HG02840 (cell line): ENCODE data around the gene MRGPRX1.
"Not testable (repeated sequence)": the region's sequence is repeated elsewhere in the genome, so short reads cannot be mapped to it uniquely, and the experiment has no call there.

ENCODE experiments used
- ATAC-seq: cut with Tn5 transposase; IDR thresholded peaks from one replicate; pipeline ENCODE4 v1.9.1; 2021; ENCODE audit warnings: mild to moderate bottlenecking, moderate library complexity, moderate number of reproducible peaks; ENCODE audit not compliant: unreplicated experiment, low FRiP score

MRGPRX1 gene

DNA sequence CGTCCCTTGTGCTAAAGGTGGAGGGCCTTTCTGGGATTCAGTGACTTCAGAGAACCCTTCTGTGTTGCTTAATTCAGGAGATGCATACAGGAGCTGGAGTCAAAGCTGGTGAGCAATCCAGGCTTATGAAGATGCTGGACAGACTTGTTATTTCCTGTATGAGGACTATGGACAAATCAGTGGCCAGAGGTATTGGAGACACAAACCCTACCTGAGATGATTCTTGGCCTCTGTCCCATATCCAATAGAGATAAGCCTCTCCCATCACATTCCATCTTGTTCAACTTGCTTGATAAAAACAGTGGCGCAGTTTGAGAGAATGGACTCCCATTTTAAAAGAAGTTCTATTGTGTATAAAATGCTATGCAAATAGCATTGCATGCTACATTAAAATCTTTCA is at the start of gene MRGPRX1:
TSS of gene MRGPRX1 (minus strand) at position 101 of the 400 bp plus-strand sequence. CDS start 4,630 bp downstream, outside the sequence.
- no peak for ATAC-seq

DNA sequence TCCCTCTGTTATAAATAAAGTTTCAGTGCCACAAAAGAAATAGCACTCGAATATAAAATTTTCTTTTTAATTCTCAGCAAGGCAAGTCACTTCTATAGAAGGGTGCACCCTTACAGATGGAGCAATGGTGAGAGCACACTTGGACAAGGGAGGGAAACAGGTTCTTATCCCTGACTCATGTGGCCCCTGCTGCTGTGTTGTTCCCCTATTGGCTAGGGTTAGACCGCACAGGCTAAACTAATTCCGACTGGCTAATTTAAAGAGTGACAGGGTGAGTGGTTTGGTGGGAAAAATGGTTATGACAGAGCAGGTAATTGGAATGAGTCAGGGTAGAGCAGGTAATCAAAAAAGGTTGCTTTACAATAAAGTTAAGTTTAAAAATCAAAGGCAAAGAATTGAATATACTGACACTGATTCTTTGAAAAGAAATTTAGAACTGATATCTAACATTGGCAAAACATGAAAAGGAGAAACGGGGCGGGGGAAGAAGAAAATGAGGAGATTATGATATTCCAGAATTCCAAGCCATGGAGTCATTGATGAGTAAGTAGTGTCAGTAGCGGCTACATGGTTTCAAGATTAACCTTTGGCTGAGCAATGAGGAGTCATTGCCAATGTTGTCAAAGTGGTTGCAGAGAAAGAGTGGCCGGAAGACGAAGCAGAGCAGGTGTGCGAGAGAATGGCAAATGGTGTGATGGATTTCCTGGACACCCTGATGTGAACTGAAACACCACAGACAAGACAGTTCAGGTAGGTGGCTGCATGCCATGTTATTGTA is 48.4 kb upstream of the MRGPRX1 start:
- no peak for ATAC-seq

DNA sequence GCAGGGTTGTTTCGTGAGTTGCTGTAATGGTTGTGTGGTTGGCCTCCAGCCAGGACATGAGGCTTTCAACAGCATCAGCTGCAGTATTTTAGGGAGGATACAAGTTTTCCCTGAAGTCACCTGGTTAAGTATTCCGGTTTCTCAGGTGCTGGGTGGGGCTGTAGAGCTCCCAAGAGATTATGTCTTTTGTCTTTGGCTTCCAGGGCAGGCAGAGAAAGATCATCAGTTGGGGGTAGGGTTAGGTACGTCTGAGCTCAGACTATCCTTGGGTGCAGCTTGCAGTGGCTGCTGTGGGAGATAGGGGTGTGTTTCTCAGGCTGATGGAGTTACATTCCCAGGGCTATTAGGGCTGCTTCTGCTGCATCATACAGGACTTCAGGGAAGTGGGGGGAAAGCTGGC is 47.5 kb upstream of the MRGPRX1 start:
- ATAC-seq: no peak

DNA sequence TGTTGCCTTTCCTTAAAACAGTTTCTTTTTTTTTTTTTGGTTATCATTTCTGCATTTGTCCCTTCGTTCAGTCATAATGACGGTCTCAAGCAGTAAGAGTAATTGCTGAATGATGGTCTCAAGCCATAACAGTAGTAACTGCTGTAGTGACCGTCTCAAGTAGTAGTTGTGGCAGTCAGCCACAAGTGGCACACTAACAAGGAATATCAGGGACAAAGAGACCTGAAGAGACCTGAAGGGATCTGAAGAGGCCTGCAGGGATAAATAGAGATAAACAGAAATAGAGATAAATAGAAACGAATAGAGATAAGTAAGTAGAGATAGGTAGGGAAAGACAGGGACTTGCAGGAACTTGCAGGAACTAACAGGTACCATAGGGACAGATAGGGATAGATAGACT is 42.7 kb upstream of the MRGPRX1 start:
- no peak for ATAC-seq

DNA sequence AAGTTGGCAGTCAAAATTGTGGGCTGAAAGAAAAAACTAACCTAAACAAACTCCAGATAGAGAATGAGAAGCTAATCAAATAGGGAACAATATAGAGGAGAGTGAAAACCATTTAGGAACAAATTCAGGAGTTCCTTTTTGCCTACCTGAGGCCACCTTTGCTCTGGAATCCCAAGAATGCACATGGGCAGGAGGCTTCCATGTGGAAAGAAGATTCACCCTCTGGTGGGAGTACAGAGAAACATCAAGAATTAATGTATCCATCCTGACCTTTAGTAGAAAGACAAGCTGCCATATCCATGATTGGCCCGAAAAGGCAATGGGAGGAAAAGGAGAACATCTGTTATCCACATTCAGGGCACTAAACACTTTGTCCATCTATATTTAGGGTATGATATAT is 35.0 kb upstream of the MRGPRX1 start:
- no peak for ATAC-seq

DNA sequence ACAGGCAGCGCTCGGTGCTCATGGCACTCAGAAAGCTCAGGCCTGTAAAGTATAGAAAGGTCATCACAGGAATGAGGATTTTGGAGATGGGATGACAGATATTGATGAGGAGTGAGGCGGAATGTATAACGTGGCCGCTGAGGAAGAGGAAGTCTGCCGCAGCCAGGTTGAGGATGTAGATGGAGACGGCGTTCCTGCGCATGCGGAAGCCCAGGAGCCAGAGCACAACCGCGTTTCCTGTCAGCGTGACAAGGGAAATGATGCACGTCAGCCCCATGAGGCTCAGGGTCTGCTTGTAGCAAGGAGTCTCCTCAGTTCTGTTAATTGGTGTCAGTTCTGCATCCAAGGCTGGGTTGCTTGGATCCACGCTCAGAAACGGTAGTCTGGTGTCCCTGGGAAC is 33.1 kb upstream of the MRGPRX1 start:
- no peak for ATAC-seq

DNA sequence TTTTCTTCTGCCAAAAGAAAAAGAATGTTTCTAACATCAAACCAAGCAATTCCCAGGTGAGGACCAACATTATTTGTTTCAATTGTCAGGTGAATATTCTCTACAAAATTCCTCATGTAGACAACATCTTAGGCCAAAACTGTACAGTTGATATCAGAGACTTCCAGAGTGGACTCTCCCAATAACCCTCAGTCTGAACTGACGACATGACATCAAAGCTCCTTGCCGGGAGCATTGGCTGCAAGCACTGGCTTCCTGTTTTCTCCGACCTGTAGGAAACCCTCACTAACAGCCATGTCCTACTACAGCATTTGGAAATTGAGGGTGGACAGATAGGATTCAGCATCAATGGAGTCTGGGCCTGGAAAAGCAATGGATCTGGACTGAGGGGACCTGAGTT is 30.5 kb upstream of the MRGPRX1 start:
- ATAC-seq: no peak

DNA sequence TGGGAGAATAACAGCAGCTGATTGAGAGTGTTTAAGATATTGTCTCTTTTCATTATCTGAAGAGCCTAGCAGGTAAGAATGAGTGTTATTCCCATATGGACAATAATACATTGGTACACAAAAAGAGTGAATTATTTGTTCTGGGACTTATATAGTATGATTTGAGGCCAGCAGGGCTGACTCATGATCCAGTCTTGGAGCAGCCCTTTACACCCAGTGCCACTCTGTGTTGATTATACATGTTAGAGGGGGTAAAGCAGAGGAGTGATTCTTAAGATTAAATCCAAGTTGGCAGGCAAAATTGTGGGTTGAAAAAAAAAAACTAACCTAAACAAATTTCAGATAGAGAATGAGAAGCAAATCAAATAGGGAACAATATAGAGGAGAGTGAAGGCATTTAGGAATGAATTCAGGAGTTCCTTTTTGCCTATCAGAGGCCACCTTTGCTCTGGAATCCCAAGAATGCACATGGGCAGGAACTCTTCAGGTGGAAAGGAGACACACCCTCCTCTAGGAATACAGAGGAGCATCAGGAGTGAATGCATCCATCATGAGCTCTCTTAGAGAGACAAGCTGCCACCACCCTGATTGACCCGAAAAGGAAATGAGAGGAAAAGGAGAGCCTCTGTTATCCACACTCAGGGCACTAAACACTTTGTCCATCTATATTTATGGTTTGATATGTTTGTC is 19.2 kb upstream of the MRGPRX1 start:
- no peak for ATAC-seq

DNA sequence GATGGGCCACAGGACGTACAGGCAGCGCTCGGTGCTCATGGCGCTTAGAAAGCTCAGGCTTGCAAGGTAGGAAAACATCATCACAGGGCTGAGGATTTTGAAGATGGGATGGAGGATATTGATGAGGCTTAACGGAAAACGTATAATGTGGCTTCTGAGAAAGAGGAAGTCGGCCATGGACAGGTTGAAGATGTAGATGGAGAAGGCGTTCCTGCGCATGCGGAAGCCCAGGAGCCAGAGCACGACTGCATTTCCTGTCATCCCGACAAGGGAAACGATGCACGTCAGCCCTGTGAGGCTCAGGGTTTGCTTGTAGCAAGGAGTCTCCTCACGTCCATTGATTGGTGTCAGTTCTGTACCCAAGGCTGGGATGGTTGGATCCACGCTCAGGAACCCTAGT is 17.4 kb upstream of the MRGPRX1 start:
- no peak for ATAC-seq

DNA sequence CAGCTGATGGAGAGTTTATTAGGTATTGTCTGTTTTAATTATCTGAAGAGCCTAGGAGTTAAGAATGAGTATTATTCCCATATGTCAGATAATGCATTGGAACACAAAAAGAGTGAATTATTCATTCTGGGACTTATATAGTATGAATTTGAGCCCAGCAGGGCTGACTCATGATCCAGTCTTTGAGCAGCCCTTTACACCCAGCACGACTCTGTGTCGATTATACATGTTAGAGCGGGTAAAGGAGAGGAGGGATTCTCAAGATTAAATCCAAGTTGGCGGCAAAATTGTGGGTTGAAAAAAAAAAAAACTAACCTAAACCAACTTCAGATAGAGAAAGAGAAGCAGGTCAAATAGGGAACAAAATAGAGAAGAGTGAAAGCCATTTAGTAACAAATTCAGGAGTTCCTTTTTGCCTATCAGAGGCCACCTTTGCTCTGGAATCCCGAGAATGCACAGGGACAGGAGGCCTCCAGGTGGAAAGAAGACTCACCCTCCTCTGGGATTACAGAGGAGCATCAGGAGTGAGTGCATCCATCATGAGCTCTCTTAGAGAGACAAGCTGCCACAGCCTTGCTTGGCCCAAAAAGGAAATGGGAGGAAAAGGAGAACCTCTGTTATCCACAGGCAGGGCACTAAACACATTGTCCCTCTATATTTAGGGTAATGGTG is 3.1 kb downstream of the MRGPRX1 start:
- ATAC-seq: no peak

DNA sequence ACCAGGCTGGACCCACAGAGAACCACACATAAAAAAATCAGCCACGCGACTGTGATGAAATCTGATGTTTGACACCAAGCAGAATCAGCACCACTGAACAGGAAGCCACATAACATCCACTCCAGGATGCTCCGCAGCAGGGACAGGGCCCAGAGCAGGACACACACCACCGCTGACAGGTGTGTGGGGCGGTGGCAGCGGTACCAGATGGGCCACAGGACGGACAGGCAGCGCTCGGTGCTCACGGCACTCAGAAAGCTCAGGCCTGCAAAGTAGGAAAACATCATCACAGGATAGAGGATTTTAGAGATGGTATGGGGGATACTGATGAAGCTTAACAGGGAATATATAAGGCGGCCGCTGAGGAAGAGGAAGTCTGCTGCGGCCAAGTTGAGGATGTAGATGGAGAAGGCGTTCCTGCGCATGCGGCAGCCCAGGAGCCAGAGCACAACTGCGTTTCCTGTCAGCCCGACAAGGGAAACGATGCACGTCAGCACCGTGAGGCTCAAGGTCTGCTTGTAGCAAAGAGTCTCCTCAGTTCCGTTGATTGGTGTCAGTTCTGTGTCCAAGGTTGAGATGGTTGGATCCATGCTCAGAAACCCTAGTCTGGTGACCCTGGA is 4.9 kb downstream of the MRGPRX1 start:
- no peak for ATAC-seq

DNA sequence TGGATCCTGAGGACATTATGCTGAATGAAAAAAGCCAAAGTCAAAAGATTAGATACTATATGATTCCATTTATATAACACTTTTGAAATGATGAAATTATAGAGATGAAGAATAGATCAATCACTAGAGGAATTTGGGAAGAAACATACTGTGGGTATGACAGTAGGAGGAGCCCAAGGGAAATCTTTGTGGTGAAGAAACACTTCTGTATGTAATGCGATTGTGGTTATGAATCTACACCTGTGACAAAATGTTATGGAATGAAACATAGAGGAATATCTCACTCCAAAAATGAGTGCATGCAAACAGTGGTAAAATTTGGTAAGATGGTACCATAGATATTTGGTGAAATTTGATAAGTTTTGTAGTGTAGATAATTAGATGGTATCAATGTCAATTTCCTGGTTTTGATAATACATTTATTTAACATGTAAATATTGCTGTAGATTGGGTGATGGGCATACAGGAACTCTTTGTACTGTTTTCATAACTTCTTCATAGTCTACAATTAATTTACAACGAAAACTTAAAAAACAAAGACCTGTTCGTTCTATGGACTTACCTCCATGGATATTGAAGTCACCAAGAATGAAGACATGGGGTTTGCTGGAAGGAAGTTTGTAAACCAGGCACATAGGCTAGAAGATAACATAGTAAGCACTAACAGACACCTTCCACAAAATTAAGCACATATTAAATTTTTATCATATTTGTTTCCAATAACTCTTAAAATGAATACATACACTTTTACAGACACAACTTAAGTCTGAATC is 11.5 kb downstream of the MRGPRX1 start:
- ATAC-seq: no peak

DNA sequence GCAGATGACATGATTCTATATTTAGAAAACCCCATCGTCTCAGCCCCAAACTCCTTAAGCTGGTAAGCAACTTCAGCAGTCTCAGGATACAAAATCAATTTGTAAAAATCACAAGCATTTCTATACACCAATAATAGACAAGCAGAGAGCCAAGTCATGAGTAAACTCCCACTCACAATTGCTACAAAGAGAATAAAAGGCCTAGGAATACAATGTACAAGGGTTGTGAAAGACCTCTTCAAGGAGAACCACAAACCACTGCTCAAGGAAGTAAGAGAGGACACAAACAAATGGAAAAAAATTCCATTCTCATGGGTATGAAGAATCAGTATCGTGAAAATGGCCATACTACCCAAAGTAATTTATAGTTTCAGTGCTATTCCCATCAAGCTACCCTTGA is 13.8 kb downstream of the MRGPRX1 start:
- not testable (repeated sequence) for ATAC-seq

DNA sequence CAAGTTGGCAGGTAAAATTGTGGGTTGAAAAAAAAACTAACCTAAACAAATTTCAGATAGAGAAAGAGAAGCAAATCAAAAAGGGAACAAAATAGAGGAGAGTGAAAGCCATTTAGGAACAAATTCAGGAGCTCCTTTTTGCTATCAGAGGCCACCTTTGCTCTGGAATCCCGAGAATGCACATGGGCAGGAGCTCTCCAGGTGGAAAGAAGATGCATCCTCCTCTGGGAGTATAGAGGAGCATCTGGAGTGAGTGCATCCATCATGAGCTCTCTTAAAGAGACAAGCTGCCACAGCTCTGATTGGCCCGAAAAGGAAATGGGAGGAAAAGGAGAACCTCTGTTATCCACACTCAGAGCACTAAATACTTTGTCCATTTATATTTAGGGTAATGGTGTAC is 26.3 kb downstream of the MRGPRX1 start:
- ATAC-seq: no peak

DNA sequence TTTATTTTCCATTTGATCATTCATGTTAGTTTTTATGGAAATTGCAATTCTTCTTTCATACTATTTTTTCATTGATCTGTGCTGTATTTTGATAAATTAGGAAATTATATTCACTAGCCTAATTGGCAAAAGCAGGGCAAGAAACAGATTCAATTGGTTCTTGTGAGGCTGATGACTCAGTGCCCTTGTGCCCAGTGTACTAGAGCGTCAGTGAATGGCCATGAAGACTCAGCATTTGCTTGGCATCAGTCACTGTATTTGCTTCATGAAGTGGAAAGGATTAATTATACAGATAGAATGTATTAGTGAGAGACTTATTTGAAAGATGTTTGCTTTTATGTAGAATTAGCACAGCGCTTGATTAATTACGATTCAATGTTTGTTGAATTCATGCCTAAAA is 31.8 kb downstream of the MRGPRX1 start:
- no peak for ATAC-seq

DNA sequence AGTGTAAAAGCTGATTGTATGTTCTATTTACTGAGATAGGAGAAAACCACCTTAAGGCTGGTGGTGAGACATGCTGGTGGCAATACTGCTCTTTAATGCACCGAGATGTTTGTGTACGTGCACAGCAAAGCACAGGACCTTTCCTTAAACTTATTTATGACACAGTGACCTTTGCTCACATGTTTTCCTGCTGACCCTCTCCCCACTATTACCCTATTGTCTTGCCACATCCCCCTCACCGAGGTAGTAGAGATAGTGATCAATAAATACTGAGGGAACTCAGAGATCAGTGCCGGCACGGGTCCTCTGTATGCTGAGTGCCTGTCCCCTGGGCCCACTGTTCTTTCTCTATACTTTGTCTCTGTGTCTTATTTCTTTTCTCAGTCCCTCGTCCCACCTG is 38.6 kb downstream of the MRGPRX1 start:
- not testable (repeated sequence) for ATAC-seq

DNA sequence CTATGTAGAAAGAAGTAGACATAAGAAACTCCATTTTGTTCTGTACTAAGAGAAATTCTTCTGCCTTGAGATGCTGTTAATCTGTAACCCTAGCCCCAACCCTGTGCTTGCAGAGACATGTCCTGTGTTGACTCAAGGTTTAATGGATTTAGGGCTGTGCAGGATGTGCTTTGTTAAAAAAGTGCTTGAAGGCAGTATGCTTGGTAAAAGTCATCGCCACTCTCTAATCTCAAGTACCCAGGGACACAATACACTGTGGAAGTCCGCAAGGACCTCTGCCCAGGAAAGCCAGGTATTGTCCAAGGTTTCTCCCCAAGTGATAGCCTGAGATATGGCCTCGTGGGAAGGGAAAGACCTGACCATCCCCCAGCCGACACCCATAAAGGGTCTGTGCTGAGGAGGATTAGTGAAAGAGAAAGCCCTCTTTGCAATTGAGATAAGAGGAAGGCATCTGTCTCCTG is 39.0 kb downstream of the MRGPRX1 start:
- ATAC-seq: not testable (repeated sequence)

DNA sequence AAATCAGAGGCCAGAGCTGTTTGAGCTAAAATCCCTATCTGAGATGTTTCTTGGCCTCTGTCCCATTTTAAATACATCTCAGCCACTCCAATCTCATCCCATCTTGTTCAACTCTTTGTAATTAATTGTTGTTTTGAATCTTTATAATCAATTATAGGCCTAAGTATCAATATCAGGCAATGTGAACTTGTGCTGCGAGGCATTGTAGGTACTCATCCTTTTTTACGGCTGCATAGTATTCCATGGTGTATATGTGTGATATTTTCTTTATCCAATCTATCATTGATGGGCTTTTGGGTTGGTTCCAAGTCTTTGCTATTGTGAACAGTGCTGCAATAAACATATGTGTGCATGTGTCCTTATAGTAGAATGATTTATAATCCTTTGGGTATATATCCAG is 47.5 kb downstream of the MRGPRX1 start:
- ATAC-seq: not testable (repeated sequence)

DNA sequence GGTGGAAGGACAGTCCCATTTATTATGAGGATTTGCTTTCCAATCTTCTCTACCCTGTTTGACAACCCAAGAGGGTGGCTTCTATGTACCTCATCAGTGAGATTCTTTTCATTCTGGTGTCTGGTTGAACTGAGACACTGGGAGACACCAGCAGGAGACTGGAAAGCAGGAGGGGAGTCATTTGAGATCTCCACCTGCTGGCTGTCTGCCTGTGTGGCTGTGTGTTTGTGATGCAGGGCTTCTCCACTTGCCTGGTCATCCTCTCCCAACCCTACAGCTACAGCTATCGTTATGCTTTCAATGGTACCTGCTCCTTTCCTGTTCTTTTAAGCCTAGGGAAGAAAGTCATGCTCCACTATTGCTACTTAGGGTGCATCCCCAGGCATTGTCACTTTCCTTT is 48.6 kb downstream of the MRGPRX1 start:
- no peak for ATAC-seq
